IPS-15b (cell line): Measurements from ENCODE around the gene COL5A1.

ENCODE experiments used
- H3K27me3 ChIP-seq: one replicate; pipeline ENCODE4 v1.6.1; 2013; ENCODE audit warnings: low read length; ENCODE audit not compliant: control insufficient read depth, insufficient read depth
- H3K36me3 ChIP-seq: one replicate; pipeline ENCODE4 v1.6.1; 2013; ENCODE audit warnings: low read length; ENCODE audit not compliant: control insufficient read depth, insufficient read depth
- H3K4me1 ChIP-seq: one replicate; pipeline ENCODE4 v1.6.1; 2013; ENCODE audit warnings: mild to moderate bottlenecking, low read length; ENCODE audit not compliant: control insufficient read depth, insufficient read depth
- H3K4me3 ChIP-seq: one replicate; pipeline ENCODE4 v1.5.1; 2013; ENCODE audit warnings: low read depth, low read length
- H3K9ac ChIP-seq: one replicate; pipeline ENCODE4 v1.6.1; 2013; ENCODE audit warnings: low read depth, mild to moderate bottlenecking, low read length
- H3K9me3 ChIP-seq: one replicate; pipeline ENCODE4 v1.6.1; 2013; ENCODE audit warnings: mild to moderate bottlenecking, low read length; ENCODE audit not compliant: control insufficient read depth, insufficient read depth

COL5A1 gene

GRCh38 chr9:134630393-134630790, 11.2 kb upstream of the COL5A1 start:
- no peaks in the 10 kb centered on the region for H3K4me1 ChIP-seq
- H3K9ac ChIP-seq: no peak overlapping the region
- no peaks in the 10 kb centered on the region for H3K9me3 ChIP-seq
- H3K27me3 ChIP-seq: no peaks in the 10 kb centered on the region
- H3K4me3 ChIP-seq: no peak overlapping the region
- no peaks in the 10 kb centered on the region for H3K36me3 ChIP-seq

DNA sequence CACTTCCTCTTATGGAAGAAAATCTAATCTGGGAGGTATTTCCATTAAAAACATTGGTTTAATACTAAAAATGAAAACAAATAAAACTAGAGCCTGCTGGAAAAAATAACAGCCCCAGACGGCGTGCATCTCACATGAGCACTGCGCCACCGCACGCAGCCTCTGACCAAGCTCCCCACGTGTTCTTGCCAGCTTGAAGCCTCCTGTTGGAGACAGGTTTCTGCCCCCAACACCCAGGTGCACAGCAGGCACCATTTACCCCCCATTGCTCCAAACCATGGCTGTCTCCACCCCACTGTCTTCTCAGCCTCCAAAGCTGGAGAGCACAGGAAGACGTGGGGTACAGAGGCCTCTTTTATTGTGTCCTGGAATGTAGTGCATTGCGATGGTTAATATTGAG, 10.7 kb upstream of the COL5A1 start:
- H3K4me3 ChIP-seq: no peak overlapping the region
- H3K9me3 ChIP-seq: no peaks in the 10 kb centered on the region
- no peaks in the 10 kb centered on the region for H3K4me1 ChIP-seq
- no peak overlapping the region for H3K9ac ChIP-seq
- no peaks in the 10 kb centered on the region for H3K27me3 ChIP-seq
- no peaks in the 10 kb centered on the region for H3K36me3 ChIP-seq

DNA sequence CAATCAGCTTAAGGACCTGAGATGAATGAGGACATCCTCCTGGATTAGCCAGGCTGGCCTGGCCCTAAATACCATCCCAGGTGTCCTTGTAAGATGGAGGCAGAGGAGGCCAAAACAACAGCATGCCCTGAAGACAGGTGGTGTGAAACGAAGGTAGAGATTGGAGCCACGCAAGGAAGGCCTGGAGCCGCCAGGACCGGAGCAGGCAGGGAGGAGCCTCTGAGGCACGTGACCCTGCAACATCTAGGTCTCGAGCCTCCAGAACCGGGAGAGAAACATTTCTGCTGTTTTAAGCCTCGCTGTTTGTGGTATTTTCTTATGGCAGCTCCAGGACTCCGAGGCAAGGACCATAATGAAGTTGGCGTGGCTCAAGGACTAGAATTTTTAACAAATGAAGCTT, 9.7 kb upstream of the COL5A1 start:
- H3K9ac ChIP-seq: no peak overlapping the region
- no peaks in the 10 kb centered on the region for H3K4me1 ChIP-seq
- no peaks in the 10 kb centered on the region for H3K27me3 ChIP-seq

DNA sequence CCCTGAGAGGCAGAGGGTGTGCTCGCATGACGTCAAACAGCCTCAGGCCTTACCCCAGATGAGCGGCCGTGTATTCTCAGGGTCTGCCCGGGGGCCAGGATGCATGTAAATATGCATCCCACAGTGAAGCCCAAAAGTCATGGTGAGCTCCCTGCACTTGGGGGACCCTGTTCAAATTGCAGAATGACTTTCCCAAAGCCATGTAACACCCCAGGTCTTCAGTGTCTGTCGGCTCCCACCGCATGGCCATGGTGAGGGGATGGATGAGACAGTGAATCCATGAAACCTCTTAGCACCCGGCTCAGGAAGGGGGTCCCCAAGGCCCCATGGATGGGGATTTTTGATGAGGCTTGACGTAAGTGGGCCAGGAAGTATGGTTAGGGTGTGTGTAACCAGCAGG, 9.3 kb upstream of the COL5A1 start:
- H3K9me3 ChIP-seq: no peaks in the 10 kb centered on the region
- no peaks in the 10 kb centered on the region for H3K36me3 ChIP-seq
- no peaks in the 10 kb centered on the region for H3K27me3 ChIP-seq
- H3K4me3 ChIP-seq: no peak overlapping the region
- H3K9ac ChIP-seq: no peak overlapping the region
- no peaks in the 10 kb centered on the region for H3K4me1 ChIP-seq

More for the DNA sequence above, 9.7 kb upstream of the COL5A1 start:
- no peaks in the 10 kb centered on the region for H3K9me3 ChIP-seq
- H3K36me3 ChIP-seq: no peaks in the 10 kb centered on the region
- no peak overlapping the region for H3K4me3 ChIP-seq

GRCh38 chr9:134633362-134634142, 8.1 kb upstream of the COL5A1 start:
- H3K36me3 ChIP-seq: no peaks in the 10 kb centered on the region
- no peaks in the 10 kb centered on the region for H3K27me3 ChIP-seq
- no peak overlapping the region for H3K9ac ChIP-seq
- H3K4me3 ChIP-seq: no peak overlapping the region
- H3K9me3 ChIP-seq: no peaks in the 10 kb centered on the region
- no peaks in the 10 kb centered on the region for H3K4me1 ChIP-seq

DNA sequence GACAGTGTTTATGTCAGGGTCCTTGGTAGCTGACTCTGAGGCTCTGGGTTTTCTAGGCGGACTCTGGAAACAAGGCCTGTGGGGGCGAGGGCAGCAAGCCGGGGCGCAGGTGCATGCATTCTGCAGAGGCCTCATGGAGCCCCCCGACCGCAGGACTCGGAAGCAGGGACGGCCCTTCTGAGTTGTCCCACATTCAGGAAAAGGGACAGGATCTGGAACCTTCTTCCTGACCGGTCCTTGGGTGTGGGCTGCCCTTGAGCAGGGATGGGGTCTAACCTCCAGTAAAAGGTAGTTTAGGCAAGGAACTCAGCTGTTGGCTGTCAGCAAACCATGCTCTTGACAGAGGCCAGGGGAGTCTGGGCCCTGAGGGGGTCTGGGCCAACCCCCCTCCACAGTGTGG, 7.4 kb upstream of the COL5A1 start:
- no peak overlapping the region for H3K4me3 ChIP-seq
- no peak overlapping the region for H3K9ac ChIP-seq
- H3K27me3 ChIP-seq: no peaks in the 10 kb centered on the region
- no peaks in the 10 kb centered on the region for H3K9me3 ChIP-seq
- no peaks in the 10 kb centered on the region for H3K4me1 ChIP-seq
- H3K36me3 ChIP-seq: no peaks in the 10 kb centered on the region

GRCh38 chr9:134634667-134635230, 6.9 kb upstream of the COL5A1 start:
- H3K27me3 ChIP-seq: no peaks in the 10 kb centered on the region
- no peaks in the 10 kb centered on the region for H3K4me1 ChIP-seq
- H3K4me3 ChIP-seq: no peak overlapping the region
- H3K9me3 ChIP-seq: no peaks in the 10 kb centered on the region
- H3K9ac ChIP-seq: no peak overlapping the region
- H3K36me3 ChIP-seq: no peaks in the 10 kb centered on the region

GRCh38 chr9:134635351-134636148, 6.1 kb upstream of the COL5A1 start:
- Histone ChIP-seq H3K4me1 (no peaks in the 10 kb centered on the region), H3K9ac (no peak overlapping the region), H3K9me3 (no peaks in the 10 kb centered on the region), H3K4me3 (no peak overlapping the region), H3K36me3 (no peaks in the 10 kb centered on the region), H3K27me3 (no peaks in the 10 kb centered on the region)

- Histone ChIP-seq H3K4me1 (no peaks in the 10 kb centered on the region), H3K4me3 (no peak overlapping the region), H3K9ac (no peak overlapping the region), H3K27me3 (no peaks in the 10 kb centered on the region), H3K36me3 (no peaks in the 10 kb centered on the region), H3K9me3 (no peaks in the 10 kb centered on the region)
Measured at GRCh38 chr9:134636149-134636507, 5.5 kb upstream of the COL5A1 start.

DNA sequence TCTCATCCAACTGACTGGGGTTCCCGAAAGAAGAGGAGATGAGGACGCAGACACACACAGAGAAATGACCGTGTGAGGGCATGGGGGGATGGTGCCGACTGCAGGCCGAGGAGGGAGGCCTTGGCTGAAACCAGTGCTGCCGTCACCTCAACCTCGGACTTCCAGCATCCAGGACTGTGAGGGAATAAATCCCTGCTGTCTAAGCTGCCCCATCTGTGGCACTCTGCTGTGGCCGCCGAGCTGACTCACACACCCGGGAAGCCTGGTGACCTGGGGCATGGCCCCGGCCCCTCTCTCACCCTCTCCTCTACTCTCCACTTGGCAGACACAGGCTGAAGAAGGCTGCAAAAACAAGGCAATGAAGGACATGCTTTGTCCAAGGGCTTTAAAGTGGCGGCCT, 4.4 kb upstream of the COL5A1 start:
- Histone ChIP-seq H3K36me3 (no peaks in the 10 kb centered on the region), H3K4me1 (no peaks in the 10 kb centered on the region), H3K9ac (no peak overlapping the region), H3K9me3 (no peaks in the 10 kb centered on the region), H3K4me3 (no peak overlapping the region), H3K27me3 (no peaks in the 10 kb centered on the region)

- Histone ChIP-seq H3K27me3 (no peaks in the 10 kb centered on the region), H3K9me3 (no peaks in the 10 kb centered on the region), H3K4me3 (no peak overlapping the region), H3K36me3 (no peaks in the 10 kb centered on the region), H3K4me1 (no peaks in the 10 kb centered on the region), H3K9ac (no peak overlapping the region)
Measured at GRCh38 chr9:134637696-134638501, 3.7 kb upstream of the COL5A1 start.
